ENCODE measurements around the gene TMUB2.

TMUB2 gene

DNA sequence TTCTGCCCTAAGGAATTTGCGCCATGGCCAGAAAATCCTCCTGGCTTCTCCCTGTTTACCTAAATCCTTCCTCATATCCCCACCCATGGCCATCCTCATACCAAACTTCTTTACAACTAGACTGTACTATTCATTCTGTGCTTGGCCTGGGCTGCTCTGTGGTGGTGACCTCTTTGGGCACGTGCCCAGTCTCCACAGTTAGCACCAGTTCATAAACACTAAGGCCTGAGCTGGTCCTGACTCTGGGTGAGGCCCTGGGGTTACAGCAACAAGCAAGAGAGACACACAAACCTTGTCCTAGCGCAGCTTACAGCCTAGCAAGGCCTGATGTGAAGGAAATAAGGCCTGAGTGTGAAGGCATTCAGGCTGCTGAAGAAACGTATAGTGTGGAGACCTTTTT lies 16.0 kb downstream of the TMUB2 start:
- DNase-seq (ENCODE audit: low read depth, low spot score) = no peak

GRCh38 chr17:44203731-44204440 lies 17.1 kb downstream of the TMUB2 start:
- peak; percentile 82 for DNase-seq (ENCODE audit: low read depth, low spot score)

- no peak for DNase-seq (ENCODE audit: low read depth, low spot score)
Measured at GRCh38 chr17:44204441-44204882, 17.7 kb downstream of the TMUB2 start.

GRCh38 chr17:44205962-44206824 lies 19.4 kb downstream of the TMUB2 start:
- no peak for DNase-seq (ENCODE audit: low read depth, low spot score)

- DNase-seq (ENCODE audit: low read depth, low spot score) = no peak
Measured at GRCh38 chr17:44206825-44207155, 20.0 kb downstream of the TMUB2 start.

GRCh38 chr17:44207319-44207718 lies 20.5 kb downstream of the TMUB2 start:
- no peak for DNase-seq (ENCODE audit: low read depth, low spot score)

DNA sequence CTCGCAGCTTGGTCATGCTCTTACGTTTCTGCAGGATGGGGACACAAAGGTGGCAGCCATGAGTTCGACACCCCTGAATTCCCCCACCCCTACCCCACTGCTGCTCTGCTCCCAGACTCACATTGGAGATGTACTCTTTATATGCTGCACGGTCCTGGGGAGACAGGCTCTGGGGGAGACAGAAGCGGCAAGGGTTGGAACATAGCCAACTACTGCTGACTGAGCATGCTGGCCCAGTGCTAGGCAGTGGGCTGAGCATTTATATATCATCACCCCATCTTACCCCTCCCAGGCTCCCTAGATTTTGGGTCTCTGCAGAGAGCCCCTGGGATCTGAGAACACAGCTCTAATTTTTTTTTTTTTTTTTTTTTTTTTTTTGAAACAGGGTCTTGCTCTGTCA lies 21.0 kb downstream of the TMUB2 start:
- no peak for DNase-seq (ENCODE audit: low read depth, low spot score)

DNA sequence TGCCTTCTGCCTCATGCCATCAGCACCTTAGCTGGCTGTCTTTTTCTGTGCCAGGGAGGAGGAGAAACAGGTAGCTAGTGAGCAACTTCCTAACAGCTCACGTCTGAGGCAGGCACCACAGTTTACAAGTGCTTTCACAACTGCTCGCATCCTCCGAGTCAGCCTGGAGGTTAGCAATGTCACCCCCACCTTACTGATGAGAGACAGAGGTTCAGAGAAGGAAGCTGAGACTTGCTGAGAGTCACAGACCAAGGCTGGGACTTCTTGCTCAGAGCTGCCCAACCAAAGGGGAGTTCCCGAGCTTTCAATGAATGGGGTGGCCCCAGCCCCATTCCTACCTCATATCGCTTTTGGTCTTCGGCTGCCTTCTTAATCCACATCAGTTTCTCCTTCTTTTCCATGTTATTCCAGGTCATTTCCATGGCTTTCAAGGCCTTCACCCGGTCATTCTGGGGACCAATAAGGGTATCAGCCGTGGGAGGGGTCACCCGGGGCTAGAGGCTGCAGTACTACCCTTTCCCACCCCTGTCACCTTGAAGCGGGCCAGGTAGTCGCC lies 23.1 kb downstream of the TMUB2 start:
- no peak for DNase-seq (ENCODE audit: low read depth, low spot score)

GRCh38 chr17:44210342-44211192 lies 23.8 kb downstream of the TMUB2 start:
- peak; percentile 96 for DNase-seq (ENCODE audit: low read depth, low spot score)

- DNase-seq (ENCODE audit: low read depth, low spot score) = no peak
Measured at GRCh38 chr17:44211281-44212265, 24.8 kb downstream of the TMUB2 start.

- no peak for DNase-seq (ENCODE audit: low read depth, low spot score)
Measured at GRCh38 chr17:44212507-44213402, 26.0 kb downstream of the TMUB2 start.

GRCh38 chr17:44213403-44214229 lies 26.8 kb downstream of the TMUB2 start:
- DNase-seq (ENCODE audit: low read depth, low spot score) = no peak

- DNase-seq (ENCODE audit: low read depth, low spot score) = no peak
Measured at GRCh38 chr17:44214230-44214494, 27.4 kb downstream of the TMUB2 start.

DNA sequence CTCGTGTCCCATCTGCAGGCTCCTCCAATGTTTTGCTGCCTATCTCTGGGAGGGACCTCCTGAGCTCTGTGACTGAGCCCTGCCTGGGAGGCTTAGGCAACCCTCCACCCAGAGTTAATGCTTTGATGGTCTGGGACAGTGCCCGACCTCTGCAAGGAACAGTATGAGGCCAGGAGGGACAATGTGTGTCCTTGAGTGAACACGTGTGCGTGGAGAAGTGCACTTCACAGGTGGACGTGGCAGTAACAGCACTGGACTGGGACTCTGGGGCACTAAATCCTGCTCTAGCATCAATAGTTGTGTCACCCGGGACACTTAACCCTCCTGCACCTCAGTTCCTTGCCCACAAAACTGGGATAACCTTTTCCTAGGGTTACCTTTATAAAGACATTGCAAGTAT lies 28.1 kb downstream of the TMUB2 start:
- no peak for DNase-seq (ENCODE audit: low read depth, low spot score)

GRCh38 chr17:44216173-44216572 lies 29.4 kb downstream of the TMUB2 start:
- no peak for DNase-seq (ENCODE audit: low read depth, low spot score)

- no peak for DNase-seq (ENCODE audit: low read depth, low spot score)
Measured at GRCh38 chr17:44216694-44217093, 29.9 kb downstream of the TMUB2 start.

DNA sequence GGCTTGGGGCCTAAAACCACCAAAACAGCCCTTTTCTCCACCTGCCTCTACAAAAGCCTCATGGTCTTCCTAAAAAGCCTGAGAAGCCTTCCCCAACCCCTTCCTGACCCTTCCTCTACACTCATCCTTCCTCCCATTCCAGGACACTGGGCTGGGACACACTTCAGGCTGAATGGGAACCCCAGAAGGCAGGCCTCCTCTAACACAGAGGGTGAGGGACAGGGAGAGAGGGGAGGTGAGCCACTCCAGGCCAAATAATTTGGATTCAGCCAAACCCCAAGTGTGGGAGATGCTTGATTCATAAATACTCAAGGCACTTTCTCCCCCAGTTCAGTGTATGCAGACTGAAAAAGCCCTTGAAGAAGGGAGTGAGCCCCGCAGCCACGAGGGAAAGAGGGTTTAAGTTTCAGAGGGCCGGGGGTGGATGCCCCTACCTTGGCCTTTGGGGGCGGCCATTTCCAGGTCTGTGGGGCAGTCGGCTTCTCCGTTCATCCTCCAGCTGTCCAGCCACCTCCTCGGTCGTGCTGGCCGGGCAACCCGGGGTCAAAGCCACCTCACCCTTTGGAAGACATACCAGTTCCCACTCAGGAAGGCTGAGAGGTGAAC lies 31.1 kb downstream of the TMUB2 start:
- DNase-seq (ENCODE audit: low read depth, low spot score) = no peak

DNA sequence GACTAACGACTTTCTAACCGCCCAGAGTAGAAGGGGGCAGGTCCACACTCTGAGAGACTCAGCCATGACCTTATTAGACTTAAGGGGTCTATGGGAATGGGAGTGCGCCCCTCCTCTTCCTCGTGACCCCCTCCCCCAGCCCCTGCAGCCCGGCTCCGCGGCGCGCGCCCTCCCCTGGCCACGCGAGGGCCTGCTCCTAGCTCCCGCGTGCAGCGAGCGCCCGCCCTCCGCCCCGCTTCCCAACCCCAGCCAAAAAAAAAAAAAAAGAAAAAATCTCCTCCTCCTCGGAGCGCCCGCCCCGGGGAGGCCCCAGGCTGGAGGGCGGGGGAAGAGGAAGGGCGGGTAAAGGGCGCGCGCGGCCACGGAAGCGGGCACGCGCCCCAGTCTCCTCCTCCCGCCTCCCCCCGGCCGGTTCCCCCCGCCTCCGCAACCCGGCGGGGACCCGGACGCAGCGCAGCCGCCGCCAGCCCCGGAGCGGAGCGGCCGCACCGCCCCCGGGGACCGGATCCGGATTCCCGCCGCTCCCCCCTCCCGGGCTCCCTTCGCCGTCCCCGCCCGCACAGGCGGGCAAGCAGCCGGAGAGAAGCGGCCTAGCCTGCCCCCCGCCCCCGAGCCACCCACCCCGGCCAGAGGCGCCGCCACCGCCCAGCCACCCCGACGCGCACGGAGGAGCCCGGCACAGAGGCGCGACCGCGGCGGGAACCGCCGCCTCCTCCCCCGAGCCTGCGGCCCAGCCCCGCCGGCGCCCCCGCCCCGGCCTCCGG lies 31.8 kb downstream of the TMUB2 start:
- DNase-seq (ENCODE audit: low read depth, low spot score) = peak; percentile 90
